ENCODE results near the gene ABHD17A. TPM values are rescaled to one million over a fixed set of nuclear protein-coding genes. Genes with fewer than 3 reads are reported as not detected.
"Not testable (repeated sequence)": the region's sequence is repeated elsewhere in the genome, so short reads cannot be mapped to it uniquely, and the experiment has no call there.

ABHD17A gene
- total RNA-seq, 2 experiments from 2014 or later = 112 to 113 TPM

- POLR2A ChIA-PET = interaction anchor here (2.0 to 3.4 kb wide), 4 partner anchors 9 to 36 kb away, joined by 5 to 14 read pairs (median 9); no protein-coding TSS in a partner anchor
- CTCF ChIA-PET = interaction anchor here (1.0 kb wide), 2 partner anchors 9 to 19 kb away, joined by 3 read pairs; no protein-coding TSS in a partner anchor
- no peak for TF ChIP-seq CTCF (IDR thresholded peaks at IDR 0.05)
- H3K9me3 Mint-ChIP-seq = no peaks in the 10 kb centered on the region
- peak overlapping the region; percentile 94 for H3K27ac Mint-ChIP-seq
- peak; percentile 49 for DNase-seq
- peak; percentile 11 for ATAC-seq
- peak overlapping the region; percentile 94 for H3K4me3 Mint-ChIP-seq
- H3K4me1 Mint-ChIP-seq (ENCODE audit: low read depth) = peaks cover 34% of the 10 kb centered on the region
- H3K27me3 Mint-ChIP-seq = no peaks in the 10 kb centered on the region
- intact Hi-C loops (cut with micrococcal nuclease) = no loop called here
- peaks cover 23% of the 10 kb centered on the region for H3K36me3 Mint-ChIP-seq (ENCODE audit: low read depth)
Observed at GRCh38 chr19:1883784-1884183, 1.5 kb downstream of the ABHD17A start.

GRCh38 chr19:1882786-1883692, 2.3 kb downstream of the ABHD17A start:
- CTCF ChIA-PET = interaction anchor here (1.0 kb wide), 2 partner anchors 8 to 30 kb away, joined by 3 read pairs; no protein-coding TSS in a partner anchor
- POLR2A ChIA-PET = interaction anchor here (0.7 to 3.4 kb wide), 7 partner anchors 8 to 593 kb away, joined by 3 to 14 read pairs (median 5); no protein-coding TSS in a partner anchor
- intact Hi-C loops (cut with micrococcal nuclease) = no loop called here

GRCh38 chr19:1882089-1882785, 3.1 kb downstream of the ABHD17A start:
- intact Hi-C loops (cut with micrococcal nuclease) = no loop called here
- CTCF ChIA-PET = interaction anchor here (0.9 to 1.3 kb wide), 3 partner anchors 12 to 29 kb away, joined by 3 to 5 read pairs (median 4); no protein-coding TSS in a partner anchor
- Mint-ChIP-seq H3K4me3 (peak overlapping the region; percentile 94), H3K27me3 (no peaks in the 10 kb centered on the region), H3K9me3 (no peaks in the 10 kb centered on the region), H3K27ac (peak overlapping the region; percentile 94), H3K4me1 (ENCODE audit: low read depth) (peaks cover 33% of the 10 kb centered on the region), H3K36me3 (ENCODE audit: low read depth) (peaks cover 23% of the 10 kb centered on the region)
- ATAC-seq (peak; percentile 64), DNase-seq (peak; percentile 92)
- POLR2A ChIA-PET = interaction anchor here (0.7 to 3.4 kb wide), 7 partner anchors 8 to 594 kb away, joined by 3 to 14 read pairs (median 5); no protein-coding TSS in a partner anchor
- no peak for TF ChIP-seq CTCF (IDR thresholded peaks at IDR 0.05)

More at GRCh38 chr19:1882786-1883692, 2.3 kb downstream of the ABHD17A start:
- H3K9me3 Mint-ChIP-seq = no peaks in the 10 kb centered on the region
- peak overlapping the region; percentile 94 for H3K27ac Mint-ChIP-seq
- H3K27me3 Mint-ChIP-seq = no peaks in the 10 kb centered on the region
- ATAC-seq = no peak
- peaks cover 37% of the 10 kb centered on the region for H3K4me1 Mint-ChIP-seq (ENCODE audit: low read depth)
- no peak for DNase-seq
- TF ChIP-seq CTCF (IDR thresholded peaks at IDR 0.05) = no peak
- peaks cover 23% of the 10 kb centered on the region for H3K36me3 Mint-ChIP-seq (ENCODE audit: low read depth)
- H3K4me3 Mint-ChIP-seq = peak overlapping the region; percentile 94

- not testable (repeated sequence) for DNase-seq
- POLR2A ChIA-PET = interaction anchor here (1.0 to 2.8 kb wide), 4 partner anchors 12 to 24 kb away, joined by 3 to 14 read pairs (median 5); no protein-coding TSS in a partner anchor
Observed at GRCh38 chr19:1881393-1882088, 3.8 kb downstream of the ABHD17A start.

More at GRCh38 chr19:1881393-1882088, 3.8 kb downstream of the ABHD17A start:
- CTCF ChIA-PET = interaction anchor here (0.9 to 1.3 kb wide), 3 partner anchors 13 to 138 kb away, joined by 4 to 5 read pairs (median 4); no protein-coding TSS in a partner anchor
- intact Hi-C loops (cut with micrococcal nuclease); H3K27me3 Mint-ChIP-seq; ATAC-seq; H3K9me3 Mint-ChIP-seq: not testable (repeated sequence)
- H3K4me3 Mint-ChIP-seq = peak overlapping the region; percentile 94
- H3K36me3 Mint-ChIP-seq (ENCODE audit: low read depth) = peaks cover 25% of the 10 kb centered on the region
- peaks cover 34% of the 10 kb centered on the region for H3K4me1 Mint-ChIP-seq (ENCODE audit: low read depth)
- H3K27ac Mint-ChIP-seq = peak overlapping the region; percentile 94

All from activated CD8-positive, alpha-beta T cell treated with anti-CD3 and anti-CD28 coated beads for 36 hours (primary cell).